ENCODE results near the gene TSN.

GRCh38 chr2:121707920-121708361, 47.5 kb upstream of the TSN start:
- no peak for TF ChIP-seq E2F4 (IDR thresholded peaks at IDR 0.05; ENCODE audit: low read depth, low read length)
- no peak for TF ChIP-seq SP1 (IDR thresholded peaks at IDR 0.05; ENCODE audit: low read depth, low read length)
- no peak for TF ChIP-seq JUND (IDR thresholded peaks at IDR 0.05; ENCODE audit: low read depth, low read length)
- TF ChIP-seq EZH2 (IDR thresholded peaks at IDR 0.05; ENCODE audit: borderline replicate concordance, control insufficient read depth, low read depth, low read length): no peak
- TF ChIP-seq RELB (IDR thresholded peaks at IDR 0.05; ENCODE audit: low read depth): no peak
- TF ChIP-seq CTCF (IDR thresholded peaks at IDR 0.05 in 2 of 3, conservative IDR thresholded peaks at IDR 0.05 in 1 of 3; ENCODE audit: control insufficient read depth in 2 of 3, extremely low read depth in 1 of 3, insufficient read depth in 1 of 3, low read depth in 3 of 3, low read length in 3 of 3): no peak
- TF ChIP-seq TCF3 (IDR thresholded peaks at IDR 0.05; ENCODE audit: borderline replicate concordance, insufficient read depth, low read depth, low read length): no peak
- TF ChIP-seq USF1 (IDR thresholded peaks at IDR 0.05; ENCODE audit: borderline replicate concordance, extremely low read length, insufficient read depth, low read depth, low read length): no peak
- TF ChIP-seq POLR2A (IDR thresholded peaks at IDR 0.05; ENCODE audit: low read depth, low read length): no peak
- no peak for TF ChIP-seq MEF2B (IDR thresholded peaks at IDR 0.05; ENCODE audit: partially characterized antibody, poor library complexity, severe bottlenecking)
